ENCODE data around the gene ACCS.
A peak's percentile ranks its signal among the peaks of the same experiment; 100 is the strongest.

The ACCS gene

DNA sequence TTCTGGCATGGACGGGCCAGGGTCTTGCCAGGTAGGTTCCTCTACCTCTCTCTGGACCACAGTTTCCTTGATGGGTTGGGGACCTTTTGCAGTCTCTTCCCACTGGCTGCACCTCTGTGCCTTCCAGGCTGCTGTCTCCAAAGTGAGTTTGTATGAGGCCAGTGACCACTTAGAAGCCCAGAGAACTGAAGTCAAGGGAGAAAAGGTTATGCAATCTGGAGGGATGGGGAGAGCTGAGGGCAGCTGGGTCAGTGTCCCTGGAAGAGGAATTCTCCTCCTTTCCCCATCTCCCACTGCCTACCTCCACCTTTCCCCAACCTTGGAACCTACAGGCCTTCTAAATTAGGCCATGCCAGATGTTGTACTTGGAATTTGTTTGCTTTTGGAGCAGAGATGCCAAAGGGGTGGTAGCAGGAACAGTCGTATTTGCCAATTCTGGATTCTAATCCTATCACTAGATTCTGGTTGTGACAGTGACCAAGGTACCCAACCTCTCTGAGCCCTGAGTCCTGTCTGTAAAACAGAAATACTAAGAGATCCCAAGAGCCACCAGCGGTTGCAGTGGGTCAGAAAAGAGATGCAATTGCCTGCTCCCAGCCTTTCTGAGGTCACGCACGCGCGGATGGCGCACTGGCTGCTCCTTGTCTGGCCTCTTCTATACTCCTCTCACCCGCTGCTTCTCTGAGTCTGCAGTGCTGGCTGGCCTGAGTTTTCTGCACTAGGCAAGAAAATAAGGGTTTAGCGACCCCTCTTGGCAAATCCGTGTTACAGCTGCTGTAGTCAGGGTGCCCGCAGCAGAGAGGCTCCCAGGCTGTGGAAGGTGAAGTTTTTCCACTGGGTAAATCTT, 29.0 kb upstream of the ACCS start:
- DNase-seq (ENCODE audit: insufficient read length, low spot score) (peak; percentile 73), FAIRE-seq (no peak)

DNA sequence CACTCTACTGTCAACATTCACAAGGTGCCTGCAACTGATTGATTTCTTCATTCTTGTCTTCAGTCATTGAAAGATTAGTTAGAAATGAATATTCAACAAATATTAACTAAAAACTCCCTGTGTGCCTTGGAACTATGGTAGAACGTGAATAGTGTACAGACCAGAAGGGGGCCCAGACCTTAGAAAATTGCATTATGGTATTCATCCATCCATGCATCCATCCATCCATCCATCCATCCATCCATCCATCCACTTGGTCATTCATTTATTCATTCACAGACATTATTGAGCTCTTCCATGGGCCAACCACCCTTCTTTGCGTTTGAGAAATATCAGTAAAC, 28.4 kb upstream of the ACCS start:
- no peak for FAIRE-seq

DNA sequence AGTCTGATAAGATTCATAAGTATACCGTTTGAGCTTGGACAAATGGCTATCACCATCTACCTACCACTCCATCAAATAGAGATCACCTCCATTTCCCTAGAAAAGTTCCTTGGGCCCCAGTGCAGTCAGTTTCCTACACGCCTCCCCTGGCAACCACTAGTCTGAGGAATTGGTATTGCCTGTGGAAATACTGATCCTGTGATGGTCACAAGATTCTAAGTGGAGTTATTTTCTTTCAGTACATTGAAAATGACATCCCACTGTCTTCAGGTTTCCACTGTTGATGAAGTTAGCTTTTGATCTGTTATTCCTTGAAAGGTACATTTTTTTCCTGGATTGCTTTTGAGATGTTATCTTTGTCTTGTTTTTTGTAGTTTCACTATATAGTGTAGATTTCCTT, 22.9 kb upstream of the ACCS start:
- DNase-seq (ENCODE audit: insufficient read length, low spot score) (no peak), FAIRE-seq (no peak)

More for the DNA sequence above, 28.4 kb upstream of the ACCS start:
- DNase-seq (ENCODE audit: insufficient read length, low spot score) = no peak

DNA sequence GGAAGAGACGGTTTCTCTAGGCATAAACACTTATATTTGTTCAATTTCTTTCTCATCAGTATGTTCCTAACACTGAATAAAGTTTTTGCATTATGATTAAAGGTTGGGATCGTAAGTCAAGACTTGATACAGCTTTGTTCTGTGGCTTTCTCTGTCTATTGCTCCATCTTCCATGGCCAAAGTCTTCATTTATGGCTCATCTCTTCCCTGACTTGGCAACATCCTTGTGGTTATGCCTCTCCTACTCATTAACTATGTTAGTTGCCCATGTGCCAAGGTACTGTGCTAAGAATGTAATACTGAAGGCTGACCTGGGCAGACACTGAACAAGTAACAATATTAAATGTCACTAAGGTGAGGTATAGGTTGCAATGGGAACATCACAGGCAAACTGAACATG, 19.9 kb upstream of the ACCS start:
- DNase-seq (ENCODE audit: insufficient read length, low spot score) (no peak), FAIRE-seq (no peak)

DNA sequence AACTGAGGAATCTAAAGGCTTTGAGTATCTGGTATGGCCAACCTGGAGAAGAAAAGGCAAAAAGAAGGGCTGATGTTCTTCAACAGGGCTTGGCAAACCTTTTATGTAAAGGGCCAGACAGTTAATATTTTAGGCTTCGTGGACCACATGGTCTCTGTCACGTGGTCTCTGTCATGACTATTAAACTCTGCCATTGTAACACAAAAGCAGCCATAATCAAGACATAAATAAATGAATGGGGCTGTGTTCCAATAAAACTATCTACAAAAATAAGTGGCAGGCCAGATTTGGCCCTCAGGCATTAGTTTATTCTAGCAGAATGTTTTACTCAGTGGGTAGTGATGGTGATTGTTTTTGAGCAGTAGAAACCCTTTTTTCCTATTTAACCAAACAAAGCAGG, 18.8 kb upstream of the ACCS start:
- no peak for DNase-seq (ENCODE audit: insufficient read length, low spot score)
- no peak for FAIRE-seq

DNA sequence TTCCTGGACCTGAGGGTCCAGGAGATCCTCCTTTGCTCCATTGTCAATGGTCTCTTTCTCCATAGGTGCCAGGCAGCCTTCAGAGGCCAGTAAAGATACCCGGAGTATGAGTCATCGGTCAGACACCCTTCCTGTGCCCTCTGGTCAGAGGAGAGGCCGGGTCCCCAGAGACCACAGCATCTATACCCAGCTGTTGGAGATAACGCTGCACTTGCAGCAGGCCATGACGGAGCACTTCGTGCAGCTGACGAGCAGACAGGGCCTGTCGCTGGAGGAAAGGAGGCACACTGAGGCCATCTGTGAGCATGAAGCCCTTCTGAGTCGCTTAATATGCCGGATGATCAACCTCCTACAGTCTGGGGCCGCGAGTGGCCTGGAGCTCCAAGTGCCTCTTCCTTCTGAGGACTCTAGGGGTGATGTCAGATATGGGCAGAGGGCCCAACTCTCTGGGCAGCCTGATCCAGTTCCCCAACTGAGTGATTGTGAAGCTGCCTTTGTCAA, 18.1 kb upstream of the ACCS start, which contains the start of gene ACCSL:
ACCSL (plus strand) TSS at position 51 of the 501 bp plus-strand sequence; CDS start at position 107, 56 bp downstream.
- DNase-seq (ENCODE audit: insufficient read length, low spot score) (no peak), FAIRE-seq (no peak)

DNA sequence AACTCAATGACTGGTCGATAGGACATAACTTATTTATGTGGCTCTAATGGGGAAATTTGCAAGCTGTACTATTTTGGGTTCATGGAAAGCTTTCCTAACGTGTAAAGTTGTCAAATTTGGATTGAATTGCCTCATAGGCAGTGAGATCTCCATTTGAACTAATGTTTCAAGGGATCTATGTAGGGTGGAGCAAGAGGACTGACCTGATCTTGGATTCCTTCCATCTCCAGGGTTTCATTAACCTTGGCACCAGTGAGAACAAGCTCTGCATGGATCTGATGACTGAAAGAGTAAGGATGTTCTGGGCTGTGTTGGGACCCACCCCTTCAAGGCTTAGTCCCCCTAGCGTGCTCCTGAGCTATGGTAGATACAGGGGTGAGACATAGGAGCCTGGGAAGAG, 16.2 kb upstream of the ACCS start:
- no peak for DNase-seq (ENCODE audit: insufficient read length, low spot score)
- FAIRE-seq = no peak

DNA sequence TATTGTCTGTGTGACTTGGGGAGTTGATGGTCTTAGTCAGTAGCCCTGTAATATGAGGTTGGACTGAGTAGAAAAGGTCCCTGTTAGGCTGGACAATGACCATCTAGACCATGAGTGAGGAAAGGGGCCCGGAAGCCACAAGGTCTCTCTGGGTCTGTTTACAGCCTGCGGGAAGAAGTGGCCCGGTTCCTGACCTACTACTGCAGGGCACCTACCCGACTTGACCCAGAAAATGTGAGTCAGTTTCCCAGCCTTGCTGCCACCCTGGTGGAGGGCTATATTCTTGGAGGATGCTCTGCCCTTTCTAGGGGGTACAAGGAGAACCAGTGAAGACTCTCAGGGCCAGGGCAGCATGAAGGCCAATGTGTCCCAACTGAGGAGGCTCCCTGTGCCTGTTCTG, 14.9 kb upstream of the ACCS start:
- DNase-seq (ENCODE audit: insufficient read length, low spot score) (no peak), FAIRE-seq (no peak)

DNA sequence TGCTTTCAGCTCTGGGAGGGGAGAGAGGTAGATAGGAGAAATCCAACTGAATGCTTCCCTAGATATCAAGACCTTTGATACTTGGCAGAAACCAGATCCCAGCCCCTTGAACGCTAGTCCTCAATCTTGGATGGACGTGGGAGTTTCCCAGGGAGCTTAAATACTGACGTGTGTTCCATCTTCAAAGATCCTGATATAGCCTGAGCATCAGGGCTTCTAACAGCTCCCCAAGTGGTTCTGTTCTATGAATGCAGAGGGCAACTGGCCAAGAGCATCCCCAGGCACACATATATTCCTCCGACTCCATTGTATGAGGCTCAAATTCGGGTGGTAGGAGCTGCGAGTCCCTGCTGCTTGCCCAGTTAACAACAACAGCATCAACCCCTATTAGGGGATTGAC, 8.7 kb upstream of the ACCS start:
- FAIRE-seq (no peak), DNase-seq (ENCODE audit: insufficient read length, low spot score) (no peak)

DNA sequence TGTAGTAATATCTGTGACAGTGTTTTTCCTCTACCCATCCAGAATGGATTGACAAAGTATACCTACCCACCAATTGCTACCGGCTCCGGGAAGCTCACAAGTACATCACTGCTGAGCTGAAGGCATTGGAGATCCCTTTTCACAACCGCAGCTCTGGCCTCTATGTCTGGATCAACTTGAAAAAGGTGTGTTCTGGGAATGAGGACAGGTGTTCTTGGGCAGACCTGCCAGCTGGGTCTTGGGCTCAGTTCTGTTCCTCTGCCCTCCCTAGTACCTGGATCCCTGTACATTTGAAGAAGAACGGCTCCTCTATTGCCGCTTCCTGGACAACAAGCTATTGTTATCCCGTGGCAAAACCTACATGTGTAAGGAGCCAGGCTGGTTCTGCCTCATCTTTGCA, 7.8 kb upstream of the ACCS start:
- FAIRE-seq (no peak), DNase-seq (ENCODE audit: insufficient read length, low spot score) (no peak)

DNA sequence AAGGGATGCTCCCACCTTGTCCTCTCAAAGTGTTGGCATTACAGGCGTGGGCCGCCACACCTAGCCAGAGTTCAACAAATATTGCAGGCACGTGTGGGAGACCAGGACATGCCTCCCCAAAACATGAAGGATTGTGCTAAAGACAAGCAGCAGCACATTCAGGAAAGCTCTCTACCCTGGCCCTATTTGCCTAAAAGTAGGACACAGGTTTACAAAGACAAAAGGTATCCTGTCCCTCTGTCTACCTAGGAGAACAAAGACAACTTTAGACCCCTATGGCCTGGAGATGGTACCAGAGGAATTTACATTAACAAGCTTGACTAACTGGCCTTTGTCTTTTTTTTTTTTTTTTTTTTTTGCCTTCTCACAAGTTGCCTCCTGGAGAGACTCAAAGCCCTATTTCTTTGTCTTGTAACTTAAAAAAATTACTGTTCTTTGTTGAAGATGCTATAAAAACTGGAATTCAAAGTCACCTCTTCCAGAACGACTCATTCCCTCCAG, 859 bp upstream of the ACCS start:
- DNase-seq (ENCODE audit: insufficient read length, low spot score) (no peak), FAIRE-seq (no peak)

DNA sequence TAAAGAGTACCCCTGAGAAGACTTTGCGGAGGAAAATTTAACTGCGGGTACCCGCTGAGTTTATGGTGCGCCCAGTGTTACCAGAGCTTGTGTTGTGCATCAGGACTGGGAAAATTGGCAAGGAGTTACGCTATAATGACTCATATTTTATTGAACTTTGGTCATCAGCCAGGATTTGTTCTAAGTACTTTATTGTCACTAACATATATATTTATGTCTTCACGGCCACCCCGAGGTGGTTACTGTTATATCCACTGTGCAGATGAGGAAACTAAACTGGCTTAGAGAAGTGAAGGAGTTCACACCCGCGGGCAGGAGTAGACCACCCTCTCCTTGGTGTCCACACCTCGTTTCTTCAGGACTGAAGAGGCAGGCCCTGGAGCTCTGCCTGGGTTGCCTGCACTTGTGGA, 667 bp downstream of the ACCS start:
- peak; percentile 9 for FAIRE-seq
- peak; percentile 24 for DNase-seq (ENCODE audit: insufficient read length, low spot score)

DNA sequence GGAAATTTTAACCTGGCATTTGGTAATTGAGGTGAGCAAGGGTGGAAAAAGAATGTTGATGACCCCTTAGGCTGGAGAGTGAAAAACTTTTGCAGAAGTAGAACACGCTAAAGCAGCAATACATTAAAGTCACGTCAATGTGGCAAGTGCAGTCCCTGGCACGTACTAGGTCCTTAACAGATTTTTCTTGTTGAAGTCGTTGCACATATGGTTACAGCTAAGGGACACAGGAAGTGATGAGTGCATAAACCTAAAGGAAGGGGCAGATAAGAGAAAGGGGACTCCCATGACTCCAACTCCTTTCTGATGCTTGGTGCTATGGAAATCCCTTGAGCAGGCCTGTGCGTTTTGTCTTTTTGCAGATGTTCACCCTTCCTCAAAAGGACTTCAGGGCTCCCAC, 1.2 kb downstream of the ACCS start:
- FAIRE-seq = no peak
- no peak for DNase-seq (ENCODE audit: insufficient read length, low spot score)

DNA sequence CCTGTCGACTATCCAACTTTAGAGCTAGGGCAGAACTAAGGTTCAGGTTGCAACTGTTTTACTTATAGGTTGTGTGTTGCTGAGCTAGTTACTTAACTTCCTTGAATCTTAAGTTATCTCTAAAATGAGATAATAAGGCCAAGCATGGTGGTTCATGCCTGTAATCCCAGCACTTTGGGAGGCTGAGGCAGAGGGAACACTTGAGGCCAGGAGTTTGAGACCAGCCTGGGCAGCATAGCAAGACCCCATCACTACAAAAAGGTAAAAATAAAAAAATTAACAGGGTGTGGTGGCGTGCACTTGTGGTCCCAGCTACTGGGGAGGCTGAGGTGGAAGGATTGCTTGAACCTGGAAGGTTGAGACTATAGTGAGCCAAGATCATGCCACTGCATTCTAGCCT, 2.1 kb downstream of the ACCS start:
- DNase-seq (ENCODE audit: insufficient read length, low spot score) (no peak), FAIRE-seq (no peak)

DNA sequence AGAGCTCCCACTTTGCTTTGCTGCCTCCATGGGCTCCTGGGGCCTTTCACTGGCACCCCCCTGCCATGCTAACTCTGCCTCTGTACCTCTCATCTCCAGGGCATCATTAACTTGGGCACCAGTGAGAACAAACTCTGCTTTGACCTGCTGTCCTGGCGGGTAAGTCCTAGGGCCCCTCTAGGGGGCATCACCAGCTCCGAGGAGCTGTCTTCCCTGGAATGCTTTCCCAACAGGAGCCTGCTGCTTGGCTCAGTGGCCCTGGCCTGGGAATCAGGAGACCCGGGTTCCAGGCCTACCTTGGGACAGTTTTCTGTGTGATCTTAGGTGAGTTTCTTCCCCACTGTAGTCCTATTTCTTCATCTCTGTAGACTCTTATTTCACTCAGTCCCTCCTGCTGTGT, 5.1 kb downstream of the ACCS start:
- FAIRE-seq (no peak), DNase-seq (ENCODE audit: insufficient read length, low spot score) (no peak)

DNA sequence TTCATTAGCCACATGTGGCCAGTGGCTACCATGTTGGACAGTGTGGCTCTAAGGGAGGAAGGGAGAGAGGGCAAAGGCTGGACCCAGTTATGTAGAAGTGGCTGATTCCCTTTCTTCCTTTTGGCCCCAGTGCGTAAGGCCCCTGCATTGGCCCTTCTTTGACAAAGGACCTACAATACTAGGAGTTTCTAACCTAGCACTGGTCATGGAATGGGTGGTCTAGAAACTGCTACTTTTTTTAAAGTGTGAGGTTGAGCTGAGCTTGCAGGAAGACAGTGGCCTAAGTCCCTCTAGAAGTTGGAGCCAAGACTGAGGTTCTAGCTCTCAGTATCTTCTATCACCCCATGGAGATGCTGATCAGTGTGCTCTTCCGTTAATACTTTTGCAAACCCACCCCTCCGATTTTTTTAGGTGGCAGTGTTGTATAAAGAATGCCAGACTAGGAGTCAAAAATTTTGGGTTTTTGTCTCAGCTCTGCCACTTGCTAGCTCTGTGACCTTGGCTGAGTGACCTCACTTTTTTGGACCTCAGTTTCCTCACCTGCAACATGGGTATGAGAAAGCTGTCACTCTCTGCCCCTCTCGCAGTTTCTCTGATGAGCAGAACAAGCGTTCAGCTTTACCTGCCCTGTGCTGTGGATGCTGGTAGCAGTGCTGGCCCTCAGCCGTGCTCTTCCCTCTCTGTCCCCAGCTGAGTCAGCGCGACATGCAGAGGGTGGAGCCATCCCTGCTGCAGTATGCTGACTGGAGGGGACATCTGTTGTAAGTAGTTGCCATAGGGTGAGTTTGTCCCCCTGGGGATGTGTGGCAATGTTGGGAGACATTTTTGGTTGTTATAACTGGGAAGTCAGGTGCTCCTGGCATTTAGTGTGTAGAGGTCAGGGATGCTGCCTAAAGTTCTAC, 6.9 kb downstream of the ACCS start:
- FAIRE-seq (no peak), DNase-seq (ENCODE audit: insufficient read length, low spot score) (no peak)

DNA sequence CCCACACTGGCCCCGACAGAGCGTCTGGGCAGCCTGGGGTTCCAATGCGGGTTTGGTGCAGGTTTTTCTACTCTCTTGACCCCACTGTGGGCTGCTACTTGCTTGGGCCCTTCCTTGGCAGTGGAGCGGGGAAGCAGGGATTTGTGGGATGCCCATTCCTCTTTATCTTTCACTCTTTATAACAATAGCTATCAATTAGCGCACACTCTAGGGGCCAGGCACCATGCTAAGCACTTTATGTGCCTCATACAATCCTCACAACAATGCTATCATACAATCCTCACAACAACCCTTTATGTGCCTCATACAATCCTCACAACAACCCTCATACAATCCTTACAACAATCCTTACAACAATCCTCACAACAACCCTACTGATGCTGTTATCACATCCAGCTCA, 12.7 kb downstream of the ACCS start:
- FAIRE-seq (no peak), DNase-seq (ENCODE audit: insufficient read length, low spot score) (no peak)

DNA sequence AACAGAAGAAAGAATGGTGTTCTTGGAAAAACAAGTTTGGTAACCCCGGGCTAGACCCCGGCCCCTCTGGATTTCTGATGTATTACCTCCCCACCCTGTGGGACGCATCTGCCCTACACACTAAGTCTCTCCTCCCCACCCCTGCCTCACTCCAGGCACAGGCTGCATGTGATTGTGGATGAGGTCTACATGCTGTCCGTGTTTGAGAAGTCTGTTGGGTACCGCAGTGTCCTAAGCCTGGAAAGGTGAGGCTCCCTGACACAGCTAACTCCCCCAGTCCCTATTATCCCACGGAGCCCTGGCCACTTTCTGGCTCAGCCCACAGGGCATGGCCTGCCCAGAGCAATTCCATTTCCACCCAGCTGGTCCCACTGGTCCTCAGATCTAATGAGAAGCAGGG, 13.3 kb downstream of the ACCS start:
- FAIRE-seq = no peak

DNA sequence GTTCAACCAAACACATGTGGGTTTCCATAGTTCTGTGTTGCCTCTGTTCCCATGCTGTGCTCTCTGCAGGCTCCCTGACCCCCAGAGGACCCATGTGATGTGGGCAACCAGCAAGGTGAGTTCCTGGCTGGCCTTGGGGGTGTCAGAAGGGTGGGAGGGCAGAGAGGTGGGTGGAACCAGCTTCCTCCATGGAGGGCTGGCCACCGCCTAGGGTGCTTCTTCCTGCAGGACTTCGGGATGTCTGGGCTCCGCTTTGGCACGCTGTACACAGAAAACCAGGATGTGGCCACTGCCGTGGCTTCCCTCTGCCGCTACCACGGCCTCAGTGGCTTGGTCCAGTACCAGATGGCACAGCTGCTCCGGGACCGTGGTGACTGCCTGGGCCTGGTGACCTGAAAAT, 14.9 kb downstream of the ACCS start:
- FAIRE-seq = no peak

More for the DNA sequence above, 13.3 kb downstream of the ACCS start:
- DNase-seq (ENCODE audit: insufficient read length, low spot score) = no peak

DNA sequence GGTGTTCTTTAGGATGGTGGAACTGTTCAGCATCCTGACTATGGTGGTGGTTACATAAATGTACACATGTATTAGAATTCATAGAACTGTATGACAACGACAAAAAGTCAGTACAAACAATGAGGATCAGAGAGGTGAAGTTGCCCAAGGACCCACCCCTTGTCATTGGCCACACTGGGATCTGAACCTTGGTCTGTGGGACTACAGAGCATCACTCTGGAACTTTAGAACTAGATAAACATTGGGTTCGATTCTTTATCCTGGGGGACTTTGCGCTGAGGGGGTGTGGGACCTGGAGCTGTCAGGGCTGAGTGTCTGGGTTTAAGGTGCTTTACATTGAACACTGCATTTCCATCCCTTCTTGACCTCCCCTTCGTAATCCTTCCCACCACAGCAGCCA, 16.6 kb downstream of the ACCS start:
- FAIRE-seq = no peak
- DNase-seq (ENCODE audit: insufficient read length, low spot score) = no peak

More for the DNA sequence above, 14.9 kb downstream of the ACCS start:
- no peak for DNase-seq (ENCODE audit: insufficient read length, low spot score)

DNA sequence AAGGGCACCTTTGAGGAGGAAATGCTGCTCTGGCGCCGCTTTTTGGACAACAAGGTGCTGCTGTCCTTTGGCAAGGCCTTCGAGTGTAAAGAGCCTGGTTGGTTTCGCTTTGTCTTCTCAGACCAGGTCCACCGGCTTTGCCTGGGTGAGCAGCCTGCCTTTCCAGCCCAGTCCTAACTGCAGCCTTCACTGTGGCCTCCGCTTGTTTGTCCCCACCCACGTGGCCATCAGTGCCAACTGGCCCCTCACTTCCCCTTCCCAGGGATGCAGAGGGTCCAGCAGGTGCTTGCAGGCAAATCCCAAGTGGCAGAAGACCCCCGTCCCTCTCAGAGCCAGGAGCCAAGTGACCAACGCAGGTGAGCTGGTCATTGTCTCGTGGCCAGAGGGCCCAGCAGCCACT, 17.4 kb downstream of the ACCS start:
- no peak for FAIRE-seq
- no peak for DNase-seq (ENCODE audit: insufficient read length, low spot score)
